Amygdala (tissue), 56 donors: ENCODE measurements around the gene MAPKAPK2.
"Not testable (repeated sequence)": the region's sequence is repeated elsewhere in the genome, so short reads cannot be mapped to it uniquely, and the experiment has no call there.

Experiments used
- DNase-seq, 56 donors: peaks; one replicate each; lab custom pipeline; 2025; lab: John Stamatoyannopoulos, UW

The MAPKAPK2 gene

DNA sequence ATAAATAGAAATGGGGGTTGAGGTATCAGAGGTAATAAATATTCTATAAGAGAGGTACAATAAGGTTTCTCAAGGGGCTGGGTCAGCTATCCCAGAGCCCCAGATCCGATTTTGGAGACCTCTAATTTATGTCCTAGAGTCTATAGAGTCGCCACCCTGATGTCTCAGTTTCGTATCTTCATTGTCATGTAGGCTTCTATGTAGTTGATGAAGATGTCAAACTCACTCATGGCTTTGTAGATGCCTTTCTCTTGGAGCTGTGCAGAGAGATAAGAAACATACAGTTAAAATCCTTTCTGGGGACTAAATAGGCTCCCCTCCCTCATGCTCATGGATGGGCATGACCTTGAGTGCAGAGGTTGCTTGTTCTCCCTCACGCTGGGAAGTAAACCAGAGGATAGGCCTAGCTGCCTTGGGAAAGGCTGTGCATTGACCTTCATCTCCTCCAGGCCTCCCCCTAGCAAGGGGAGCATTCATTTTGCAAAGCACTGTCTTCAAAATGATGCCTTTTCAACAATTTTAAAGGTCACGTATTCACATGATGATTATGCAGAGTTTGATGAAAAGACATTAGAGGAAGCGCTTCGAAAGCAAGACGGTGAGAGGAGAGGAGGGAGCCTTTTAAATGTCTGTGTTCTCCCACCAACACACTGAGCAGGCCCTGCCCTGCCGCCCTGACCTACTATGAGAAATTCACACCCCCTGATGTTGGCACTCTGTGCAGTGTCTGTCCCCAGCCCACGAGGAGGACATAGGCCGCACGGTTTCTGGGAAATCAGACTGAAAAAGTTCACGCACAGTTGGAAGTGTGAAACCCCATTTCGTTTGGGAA, 84.0 kb downstream of the MAPKAPK2 start:
- no peak for DNase-seq

DNA sequence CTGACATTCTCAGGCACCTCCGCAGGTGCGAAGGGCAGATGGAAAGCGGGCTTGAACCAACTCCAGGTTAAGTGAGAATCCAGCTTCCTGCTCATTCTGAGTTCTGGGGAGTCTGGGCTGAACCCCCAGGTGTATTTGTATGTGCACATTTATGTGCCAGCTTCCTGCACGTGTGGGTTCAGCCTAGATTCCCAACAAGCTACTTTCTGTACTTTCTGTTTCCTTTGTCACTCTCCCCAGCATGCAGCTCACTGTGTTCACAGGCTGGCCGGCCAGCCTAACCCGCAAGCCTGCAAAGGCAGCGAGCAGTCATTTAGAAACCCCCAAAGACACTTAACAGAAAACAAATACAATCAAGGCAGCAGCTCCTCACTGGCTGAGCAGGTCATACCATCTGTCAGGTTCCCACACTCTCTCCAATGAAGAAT, 84.6 kb downstream of the MAPKAPK2 start:
- DNase-seq: no peak

DNA sequence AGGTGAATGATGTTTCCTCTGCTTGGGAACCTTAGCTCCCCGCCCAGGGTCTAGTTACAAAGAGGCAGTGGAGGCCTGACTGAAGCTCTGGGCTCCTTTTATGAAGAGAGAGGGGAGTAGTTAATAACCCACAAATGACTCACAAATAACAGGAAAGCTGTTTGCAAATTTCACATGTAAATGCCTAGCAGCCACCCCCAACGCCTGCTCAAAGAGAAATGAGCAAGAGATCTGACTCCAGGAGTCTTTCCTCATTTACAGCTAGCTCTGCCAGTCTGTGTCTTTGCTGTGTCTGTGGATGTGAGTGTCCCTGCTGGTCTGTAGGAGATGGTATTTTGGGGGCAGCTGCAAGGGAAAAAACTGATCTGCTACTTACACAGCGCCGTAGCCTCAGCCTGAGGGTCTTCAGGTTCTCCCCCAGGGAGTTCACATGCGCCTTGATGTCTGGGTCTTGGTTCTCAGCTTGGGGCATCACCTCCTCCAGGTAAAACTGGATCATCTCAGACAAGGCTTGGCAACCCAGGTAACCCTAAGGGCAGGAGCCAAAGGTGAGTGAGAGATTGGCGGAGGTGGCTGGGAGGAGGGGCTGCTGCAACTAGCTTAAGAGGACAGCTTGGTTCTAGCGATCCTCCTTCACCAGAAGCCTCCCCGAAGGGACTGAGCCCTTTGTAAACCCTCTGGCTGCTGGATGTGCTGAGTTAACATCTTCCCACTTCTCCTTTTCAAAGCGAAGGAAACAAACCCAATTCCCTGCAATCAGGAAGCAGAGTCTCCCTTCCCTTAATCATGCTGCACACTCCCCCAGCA, 86.0 kb downstream of the MAPKAPK2 start, which contains the start of gene IL19:
Gene IL19, plus strand, starts transcription at position 243 of the 807 bp plus-strand sequence. CDS start 65,890 bp downstream, outside the sequence.
- DNase-seq: peak in 4 of 56 donors; percentile 8 to 12 (median 11)

DNA sequence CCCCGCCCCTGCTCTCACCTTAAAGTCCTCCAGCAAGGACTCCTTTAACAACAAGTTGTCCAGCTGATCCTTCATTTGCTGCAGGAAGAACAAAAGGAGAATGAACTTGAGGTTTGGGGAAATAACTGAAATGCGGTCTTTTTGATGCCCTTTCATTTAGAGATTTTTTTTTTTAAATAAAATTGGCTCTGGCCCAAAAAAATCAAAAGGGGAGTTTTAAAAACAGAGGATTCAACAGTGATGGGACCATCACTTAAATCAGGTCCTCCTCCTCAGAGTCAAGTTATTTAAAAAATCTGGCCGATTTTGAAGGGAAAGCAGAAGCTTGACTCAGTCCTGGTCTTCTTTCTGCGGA, 86.6 kb downstream of the MAPKAPK2 start:
- no peak for DNase-seq

DNA sequence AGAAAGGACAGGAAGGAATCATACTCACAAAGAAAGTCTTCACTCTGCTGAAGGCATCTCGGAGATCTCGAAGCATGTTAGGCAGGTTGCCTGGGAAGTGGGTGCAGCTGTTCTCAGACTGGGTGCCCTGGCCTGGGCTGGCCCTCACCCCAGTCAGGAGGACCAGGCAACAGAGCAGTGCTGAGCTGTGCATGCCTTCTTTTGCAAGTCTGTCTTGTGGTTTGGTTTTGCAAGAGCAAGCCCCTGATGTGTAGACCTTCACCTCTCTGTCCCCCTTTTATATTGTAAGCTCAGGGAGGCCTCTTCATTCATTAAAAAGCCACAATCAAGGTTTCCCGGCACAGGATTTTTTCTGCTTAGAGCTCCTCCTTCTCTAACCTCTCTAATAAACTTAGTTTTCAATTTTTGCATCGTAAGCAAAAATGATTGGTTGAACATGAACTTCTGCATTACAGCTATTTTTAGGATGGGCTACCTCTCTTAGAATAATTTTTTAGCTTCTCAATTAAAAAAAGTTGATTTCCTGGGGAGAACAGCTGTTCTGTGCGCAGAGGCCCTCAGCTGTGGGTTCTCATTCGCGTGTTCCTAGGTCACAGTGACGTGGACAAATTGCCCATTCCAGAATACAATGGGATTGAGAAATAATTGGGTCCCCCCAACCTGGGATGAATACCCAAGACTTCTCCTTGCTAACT, 87.7 kb downstream of the MAPKAPK2 start, which contains the start of gene IL10:
Gene IL10, minus strand, starts transcription at position 252 of the 695 bp plus-strand sequence. Its CDS starts 59 bp downstream, at position 193.
- peak in 10 of 56 donors; percentile 4 to 42 (median 16) for DNase-seq

DNA sequence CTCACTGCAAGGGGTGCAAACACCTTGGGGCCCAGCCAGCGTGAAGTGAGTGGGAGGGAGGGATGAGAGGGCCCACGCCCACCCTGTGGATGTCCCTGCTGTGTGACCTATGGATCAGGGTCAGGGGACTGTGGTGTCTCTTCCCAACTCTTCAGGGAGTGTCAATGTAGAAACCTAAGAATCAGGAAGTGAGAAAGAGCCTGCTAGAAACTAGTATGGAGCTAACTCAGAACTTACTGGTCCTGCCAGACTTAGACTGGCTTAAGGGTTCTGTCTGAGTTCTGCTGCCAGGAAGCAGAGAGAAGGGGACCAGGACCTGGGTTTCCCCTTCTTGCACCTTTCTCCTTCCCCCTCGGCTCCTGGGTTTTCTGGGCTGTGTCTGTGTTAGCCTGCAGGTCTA, 89.4 kb downstream of the MAPKAPK2 start:
- no peak for DNase-seq

DNA sequence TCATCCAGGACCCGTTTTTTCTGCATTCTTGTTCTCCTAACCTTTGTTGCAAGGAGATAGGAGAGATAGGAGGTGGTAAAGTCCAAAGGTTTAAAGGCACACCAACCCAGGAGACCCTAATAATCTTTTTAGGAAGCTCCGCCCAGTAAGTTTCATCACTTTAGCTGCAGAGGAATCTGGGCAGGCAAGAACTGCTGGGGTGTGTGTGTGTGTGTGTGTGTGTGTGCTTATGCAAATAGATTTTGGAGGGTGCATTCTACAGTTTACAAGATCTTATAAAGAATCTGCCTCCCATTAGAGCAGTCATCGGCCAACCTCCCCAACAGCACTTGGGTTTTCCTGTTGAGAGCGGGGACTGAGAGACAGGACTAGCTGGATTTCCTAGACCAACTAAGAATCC, 91.5 kb downstream of the MAPKAPK2 start:
- no peak for DNase-seq

DNA sequence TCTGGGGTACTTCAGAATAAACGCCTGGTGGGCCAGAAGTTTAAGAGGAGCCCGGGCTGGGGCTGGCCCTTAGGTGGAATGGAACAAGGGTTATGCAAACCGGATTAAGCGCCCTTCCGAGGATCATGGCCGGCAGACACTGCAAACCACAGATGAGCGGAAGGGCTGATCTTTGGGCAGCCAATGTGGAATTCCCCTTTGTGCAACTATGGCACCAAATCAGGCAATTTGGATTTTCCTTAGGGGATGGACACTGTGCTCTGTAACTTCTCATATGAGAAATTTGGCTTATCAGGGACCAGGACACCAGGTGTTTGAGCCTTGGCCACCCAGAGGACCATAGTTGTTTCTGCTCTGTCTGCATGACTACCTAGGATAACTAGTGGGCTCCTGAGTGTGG, 93.3 kb downstream of the MAPKAPK2 start:
- no peak for DNase-seq

DNA sequence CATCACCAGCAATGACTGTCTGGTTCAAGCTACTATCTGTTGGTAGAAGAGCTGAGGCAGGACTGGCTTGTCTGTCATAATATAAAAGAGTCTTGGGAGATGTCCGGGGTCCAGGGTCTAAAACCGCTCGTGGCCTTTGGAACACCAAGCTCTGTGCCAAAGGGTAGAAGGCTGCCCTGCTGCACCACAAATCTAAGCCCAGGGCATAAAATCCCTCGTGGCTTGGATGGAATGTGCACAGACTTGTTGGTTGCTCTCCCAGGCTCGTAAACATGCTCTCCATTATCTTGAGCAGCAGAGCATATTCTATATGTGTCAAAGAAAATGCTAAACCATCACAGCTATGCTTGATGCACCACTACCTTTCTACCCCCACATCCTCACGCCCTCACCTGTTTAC, 94.2 kb downstream of the MAPKAPK2 start:
- not testable (repeated sequence) for DNase-seq

DNA sequence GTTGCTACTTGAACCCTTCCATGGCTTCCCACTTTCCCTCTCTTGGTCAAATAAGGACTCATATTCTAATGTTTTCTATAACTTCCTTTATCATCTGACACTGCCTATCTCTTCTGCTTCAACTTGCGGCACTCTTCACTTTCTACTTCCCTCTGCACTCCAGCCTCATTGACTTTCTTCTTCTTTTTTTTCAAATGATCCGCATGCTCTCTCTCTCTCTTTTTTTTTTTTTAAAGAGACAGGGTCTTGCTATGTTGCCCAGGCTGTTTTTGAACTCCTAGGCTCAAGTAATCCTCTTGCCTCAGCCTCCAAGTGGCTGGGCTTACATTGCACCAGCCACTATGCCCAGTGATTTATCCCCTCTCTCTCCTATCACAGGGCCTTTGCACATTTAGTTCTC, 94.9 kb downstream of the MAPKAPK2 start:
- DNase-seq: peak in 1 of 56 donors; percentile 10

DNA sequence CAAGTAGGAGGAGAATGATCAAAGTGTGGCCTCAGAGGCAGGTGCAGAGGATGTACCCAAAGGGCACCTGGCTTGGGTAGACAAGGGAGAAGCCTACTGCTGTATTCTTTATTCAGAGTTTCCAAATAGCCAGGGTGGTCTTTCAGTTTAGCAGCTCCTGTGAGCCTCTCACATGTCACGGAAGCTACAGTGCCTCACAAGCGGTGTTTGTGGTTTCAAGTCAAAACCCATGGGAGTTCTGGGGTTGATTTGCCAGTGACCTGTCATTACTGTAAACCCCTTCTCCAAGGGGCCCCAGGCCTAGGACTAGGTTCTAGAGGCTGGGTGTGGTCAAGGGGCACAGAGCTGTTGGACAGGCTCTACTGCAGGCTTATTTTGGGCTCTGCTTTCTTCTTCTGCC, 97.7 kb downstream of the MAPKAPK2 start:
- no peak for DNase-seq

DNA sequence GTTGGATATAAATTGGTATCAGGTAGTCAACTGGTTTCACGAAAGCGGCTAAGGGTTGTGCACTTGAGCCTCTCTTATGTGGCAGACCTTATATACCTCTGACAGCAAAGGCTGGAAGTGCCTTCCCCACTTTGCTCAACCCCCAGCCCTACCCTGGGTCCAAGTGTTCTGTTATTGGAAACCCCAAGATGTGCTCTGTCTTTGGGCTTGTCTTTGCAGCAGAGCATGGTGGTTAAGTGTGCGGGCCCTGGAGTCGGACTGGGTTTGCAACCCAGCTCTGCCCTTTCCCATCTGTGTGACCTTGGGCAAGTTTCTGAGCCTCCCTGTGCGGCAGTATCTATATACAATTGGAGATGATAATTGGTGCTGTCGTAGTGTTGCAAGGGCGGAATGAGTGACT, 98.8 kb downstream of the MAPKAPK2 start:
- no peak for DNase-seq
